Right atrium auricular region (tissue), 2 donors: Measurements from ENCODE around the gene P2RX3. TPM values are rescaled to one million over a fixed set of nuclear protein-coding genes. Genes with fewer than 3 reads are reported as not detected.
A peak's percentile ranks its signal among the peaks of the same experiment; 100 is the strongest.

ENCODE experiments used
- DNase-seq: peaks from one replicate; pipeline ENCODE4 v3.0.0-alpha.2; 2019; ENCODE audit warnings: low spot score
- H3K27ac ChIP-seq, 2 donors: fragments of 200-600 bp; sonication (generic); 1 replicate in 1 of 2; 2 replicates in 1 of 2; pipeline ENCODE4 v1.5.1; 2016 to 2019
- H3K27me3 ChIP-seq, 2 donors: fragments of 200-600 bp; sonication (generic); one replicate each; pipeline versions ENCODE4 v1.5.1 to v1.6.0; 2017 to 2019
- H3K36me3 ChIP-seq: fragments of 200-600 bp; sonication (generic); one replicate; pipeline ENCODE4 v1.5.1; 2016
- H3K4me1 ChIP-seq, 2 donors: fragments of 200-600 bp; sonication (generic); one replicate each; pipeline versions ENCODE4 v1.5.1 to v1.6.0; 2017 to 2019
- H3K4me3 ChIP-seq, 2 donors: fragments of 200-600 bp; sonication (generic); 1 replicate in 1 of 2; 2 replicates in 1 of 2; pipeline ENCODE4 v1.5.1; 2017 to 2019; ENCODE audit warnings: mild to moderate bottlenecking in 1 of 2, moderate library complexity in 1 of 2
- H3K9me3 ChIP-seq, 2 donors: fragments of 200-600 bp; sonication (generic); one replicate each; pipeline ENCODE4 v1.5.1; 2019
- total RNA-seq, 2 donors: library from RNA; depleted of rRNA; stranded (reverse); fragments of >200 nt; gene quantifications; one replicate each; pipeline ENCODE4 v1.1.0, GENCODE V29; 2016
- TF ChIP-seq, protein P1 (sequence below), 2 donors: fragments of 200-600 bp; sonication (generic); IDR thresholded peaks; one replicate each; pipeline ENCODE4 v1.5.1; 2019; ENCODE audit warnings: antibody characterized with exemption in 2 of 2

P2RX3 gene
- total RNA-seq, 2 donors from 2014 or later, result 1.4 TPM; not detected in 1

DNA sequence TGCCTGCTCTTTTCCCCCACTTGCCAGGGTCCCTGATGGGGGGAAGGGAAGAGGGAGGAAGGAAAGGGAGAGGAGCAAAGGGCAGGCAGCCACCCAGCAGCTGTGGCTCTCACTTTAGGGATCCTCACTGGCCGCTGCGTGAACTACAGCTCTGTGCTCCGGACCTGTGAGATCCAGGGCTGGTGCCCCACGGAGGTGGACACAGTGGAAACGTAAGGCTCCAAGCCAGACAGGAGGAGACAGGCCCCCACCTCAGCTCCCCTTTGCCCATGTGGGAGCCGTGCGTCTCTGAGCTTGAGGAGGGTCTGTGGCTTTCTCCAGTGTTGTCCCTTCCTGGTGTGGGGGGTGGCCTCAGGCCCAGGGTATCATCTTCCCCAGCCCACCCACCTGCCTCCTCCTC is 9.9 kb downstream of the P2RX3 start:
- TF ChIP-seq, protein P1, sequence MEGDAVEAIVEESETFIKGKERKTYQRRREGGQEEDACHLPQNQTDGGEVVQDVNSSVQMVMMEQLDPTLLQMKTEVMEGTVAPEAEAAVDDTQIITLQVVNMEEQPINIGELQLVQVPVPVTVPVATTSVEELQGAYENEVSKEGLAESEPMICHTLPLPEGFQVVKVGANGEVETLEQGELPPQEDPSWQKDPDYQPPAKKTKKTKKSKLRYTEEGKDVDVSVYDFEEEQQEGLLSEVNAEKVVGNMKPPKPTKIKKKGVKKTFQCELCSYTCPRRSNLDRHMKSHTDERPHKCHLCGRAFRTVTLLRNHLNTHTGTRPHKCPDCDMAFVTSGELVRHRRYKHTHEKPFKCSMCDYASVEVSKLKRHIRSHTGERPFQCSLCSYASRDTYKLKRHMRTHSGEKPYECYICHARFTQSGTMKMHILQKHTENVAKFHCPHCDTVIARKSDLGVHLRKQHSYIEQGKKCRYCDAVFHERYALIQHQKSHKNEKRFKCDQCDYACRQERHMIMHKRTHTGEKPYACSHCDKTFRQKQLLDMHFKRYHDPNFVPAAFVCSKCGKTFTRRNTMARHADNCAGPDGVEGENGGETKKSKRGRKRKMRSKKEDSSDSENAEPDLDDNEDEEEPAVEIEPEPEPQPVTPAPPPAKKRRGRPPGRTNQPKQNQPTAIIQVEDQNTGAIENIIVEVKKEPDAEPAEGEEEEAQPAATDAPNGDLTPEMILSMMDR (IDR thresholded peaks at IDR 0.05), result no peak
- no peaks in the 10 kb centered on the region for H3K36me3 ChIP-seq
- H3K27ac ChIP-seq, result no peak overlapping the region
- no peaks in the 10 kb centered on the region for H3K9me3 ChIP-seq
- DNase-seq, result no peak
- no peaks in the 10 kb centered on the region for H3K27me3 ChIP-seq
- H3K4me1 ChIP-seq, result peaks cover 0 to 15% of the 10 kb centered on the region in 2 donors
- no peak overlapping the region for H3K4me3 ChIP-seq

DNA sequence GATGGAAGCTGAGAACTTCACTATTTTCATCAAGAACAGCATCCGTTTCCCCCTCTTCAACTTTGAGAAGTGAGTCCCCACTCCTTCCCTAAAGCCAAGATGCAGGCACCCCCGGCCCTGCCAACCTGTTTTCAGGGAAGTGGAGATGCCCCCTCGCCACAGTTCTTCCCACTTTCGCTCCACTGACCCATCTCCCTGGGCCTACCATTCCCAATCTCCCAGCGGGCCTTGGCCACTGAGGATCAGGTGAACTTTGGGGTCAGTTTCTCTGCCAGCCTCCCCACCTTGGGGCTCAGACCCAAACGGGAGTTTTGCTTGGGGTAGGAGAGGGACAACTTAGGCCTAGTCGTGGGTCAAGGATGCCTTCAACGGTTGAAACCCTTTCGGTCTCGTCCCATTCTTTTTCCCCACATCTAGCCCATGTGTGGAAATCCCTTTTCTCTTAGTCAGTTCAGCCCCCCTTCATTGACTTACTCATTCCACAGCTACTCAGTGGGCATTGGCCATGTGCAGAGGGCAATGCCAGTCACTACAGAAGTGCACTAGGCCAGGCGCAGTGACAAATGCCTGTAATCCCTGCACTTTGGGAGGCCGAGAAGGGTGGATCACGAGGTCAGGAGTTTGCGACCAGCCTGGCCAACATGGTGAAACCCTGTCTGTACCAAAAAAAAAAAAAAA is 10.6 kb downstream of the P2RX3 start:
- TF ChIP-seq, protein P1 (IDR thresholded peaks at IDR 0.05), result no peak
- Histone ChIP-seq H3K27me3 (no peaks in the 10 kb centered on the region), H3K9me3 (no peaks in the 10 kb centered on the region), H3K4me1 (peaks cover 0 to 15% of the 10 kb centered on the region in 2 donors), H3K36me3 (no peaks in the 10 kb centered on the region), H3K27ac (no peak overlapping the region), H3K4me3 (no peak overlapping the region)
- no peak for DNase-seq

GRCh38 chr11:57349491-57350274 is 11.5 kb downstream of the P2RX3 start:
- Histone ChIP-seq H3K27ac (no peak overlapping the region), H3K4me1 (peaks cover 0 to 15% of the 10 kb centered on the region in 2 donors), H3K27me3 (no peaks in the 10 kb centered on the region), H3K36me3 (no peaks in the 10 kb centered on the region), H3K9me3 (no peaks in the 10 kb centered on the region), H3K4me3 (no peak overlapping the region)
- DNase-seq, result peak; percentile 77
- TF ChIP-seq, protein P1 (IDR thresholded peaks at IDR 0.05), result peak; percentile 93 to 96

DNA sequence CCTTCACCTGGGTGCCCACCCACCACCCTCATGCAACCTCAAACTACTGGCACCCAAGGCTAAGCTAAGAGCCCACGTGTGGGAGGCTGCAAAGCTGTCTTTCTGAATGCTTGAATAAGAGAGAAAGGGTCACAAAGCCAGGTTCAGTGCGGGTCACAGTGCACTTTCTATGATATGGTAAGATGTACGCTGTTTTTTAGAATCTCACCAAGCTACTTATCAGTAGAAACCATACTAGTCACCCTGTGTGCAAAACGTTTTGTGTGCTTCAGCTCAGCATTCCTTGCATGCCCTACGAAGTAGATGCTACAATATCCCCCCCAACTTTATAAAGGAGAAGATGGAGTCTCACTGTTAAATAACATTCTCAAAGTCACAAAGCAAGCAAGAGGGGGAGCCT is 14.9 kb downstream of the P2RX3 start:
- Histone ChIP-seq H3K27me3 (no peaks in the 10 kb centered on the region), H3K9me3 (no peaks in the 10 kb centered on the region), H3K4me3 (no peak overlapping the region), H3K36me3 (no peaks in the 10 kb centered on the region), H3K4me1 (peaks cover 0 to 17% of the 10 kb centered on the region in 2 donors), H3K27ac (no peak overlapping the region)
- no peak for DNase-seq
- TF ChIP-seq, protein P1 (IDR thresholded peaks at IDR 0.05), result no peak

DNA sequence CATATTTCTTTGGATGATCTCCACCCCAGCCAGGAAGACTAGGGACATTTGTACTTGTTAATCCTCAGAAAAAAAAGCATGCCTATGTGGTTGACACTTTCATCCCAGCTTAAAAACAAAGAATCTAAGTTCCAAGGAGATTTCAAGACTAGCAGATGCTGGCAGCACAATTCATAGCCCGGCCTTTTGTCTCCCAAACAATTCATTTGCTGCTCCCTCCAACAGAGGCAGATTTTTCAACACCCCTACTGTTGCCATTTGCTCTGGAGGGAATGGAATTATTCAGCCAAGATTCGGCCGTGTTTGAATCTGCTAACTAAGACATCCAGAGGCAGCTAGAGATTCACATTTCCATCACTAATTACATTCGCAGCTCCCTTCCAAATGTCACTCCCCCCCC is 15.3 kb downstream of the P2RX3 start:
- Histone ChIP-seq H3K4me3 (no peak overlapping the region), H3K27me3 (no peaks in the 10 kb centered on the region), H3K4me1 (peaks cover 0 to 19% of the 10 kb centered on the region in 2 donors), H3K9me3 (no peaks in the 10 kb centered on the region), H3K27ac (no peak overlapping the region), H3K36me3 (no peaks in the 10 kb centered on the region)
- TF ChIP-seq, protein P1 (IDR thresholded peaks at IDR 0.05), result no peak
- DNase-seq, result no peak
